Endothelial cell of umbilical vein (primary cell): ENCODE results near the gene POU3F1. TPM values are rescaled to one million over a fixed set of nuclear protein-coding genes. Genes with fewer than 3 reads are reported as not detected.

Experiments
- BruUV-seq: library from RNA; stranded (reverse); fragments of 400-500 nt; replicated peaks from 2 replicates; lab custom pipeline; 2021; lab: Mats Ljungman, UMichigan
- CTCF ChIA-PET: fragments of 300-600, 350-600 bp; sonication (Branson Sonifier 250); formaldehyde crosslinking; loops from one replicate; lab custom pipeline; 2021; ENCODE audit warnings: antibody characterized with exemption, inconsistent platforms; lab: Charles Lee
- POLR2A ChIA-PET: fragments of 300-600, 350-600 bp; sonication (Branson Sonifier 250); formaldehyde crosslinking; loops from one replicate; lab custom pipeline; 2021; ENCODE audit warnings: antibody characterized with exemption, inconsistent platforms; lab: Charles Lee
- DNase-seq: peaks from one replicate; pipeline ENCODE4 v3.0.0-alpha.2; 2011; ENCODE audit warnings: low read depth, low spot score
- FAIRE-seq: peaks from 2 replicates; lab custom pipeline; 2011; peaks lifted over from hg19 to GRCh38; lab: Jason Lieb, UNC
- H2AFZ ChIP-seq: 2 replicates; pipeline ENCODE4 v1.6.0; 2012; ENCODE audit warnings: low read depth, low read length, control low read depth, inconsistent platforms
- H3K27ac ChIP-seq: 2 replicates; pipeline ENCODE4 v1.5.1; 2011; ENCODE audit warnings: low read depth, mild to moderate bottlenecking, control low read depth, low read length, moderate library complexity; ENCODE audit not compliant: insufficient read depth
- H3K27me3 ChIP-seq, 2 experiments: 2 replicates each; pipeline versions ENCODE4 v1.6.0 to v1.6.1; 2011; ENCODE audit warnings: low read length in 2 of 2, mixed read lengths in 1 of 2; ENCODE audit not compliant: control insufficient read depth in 2 of 2, insufficient read depth in 2 of 2
- H3K36me3 ChIP-seq, 2 experiments: 2 replicates in 1 of 2; 3 replicates in 1 of 2; pipeline ENCODE4 v1.5.1; 2011; ENCODE audit warnings: low read length in 2 of 2, mild to moderate bottlenecking in 1 of 2, moderate library complexity in 1 of 2; ENCODE audit not compliant: control insufficient read depth in 2 of 2, insufficient read depth in 2 of 2; ENCODE audit errors: extremely low read depth in 1 of 2
- H3K4me1 ChIP-seq: 3 replicates; pipeline ENCODE4 v1.5.1; 2011; ENCODE audit warnings: mild to moderate bottlenecking, low read length; ENCODE audit not compliant: control insufficient read depth, insufficient read depth; ENCODE audit errors: extremely low read depth
- H3K4me2 ChIP-seq: 2 replicates; pipeline ENCODE4 v1.6.1; 2011; ENCODE audit warnings: low read length, control low read depth, mixed read lengths; ENCODE audit not compliant: insufficient read depth
- H3K4me3 ChIP-seq, 3 experiments: fragments of 200-600 bp in 1 of 3; sonication (generic), shearing (Covaris generic) in 1 of 3; replicated peaks in 1 of 3; 2 replicates each; pipeline ENCODE4 v1.5.1; 2011 to 2016; ENCODE audit warnings: control low read depth in 3 of 3, low read length in 3 of 3, mild to moderate bottlenecking in 2 of 3, inconsistent platforms in 1 of 3, low read depth in 1 of 3, moderate library complexity in 1 of 3; ENCODE audit not compliant: insufficient read depth in 1 of 3
- H3K79me2 ChIP-seq: 2 replicates; pipeline ENCODE4 v1.6.0; 2012; ENCODE audit warnings: low read length, inconsistent platforms; ENCODE audit not compliant: control insufficient read depth, insufficient read depth
- H3K9ac ChIP-seq: replicated peaks from 2 replicates; pipeline ENCODE3; 2011; ENCODE audit warnings: low read length, control low read depth; ENCODE audit not compliant: insufficient read depth; ENCODE audit errors: extremely low read depth
- H3K9me1 ChIP-seq: replicated peaks from 3 replicates; pipeline ENCODE4 v1.6.0; 2011; ENCODE audit warnings: mild to moderate bottlenecking, low read length; ENCODE audit not compliant: control insufficient read depth, insufficient read depth; ENCODE audit errors: extremely low read depth
- H3K9me3 ChIP-seq: replicated peaks from 2 replicates; pipeline ENCODE4 v1.5.1; 2012; ENCODE audit warnings: low read length, inconsistent platforms; ENCODE audit not compliant: control insufficient read depth, insufficient read depth
- H4K20me1 ChIP-seq: replicated peaks from 2 replicates; pipeline ENCODE3; 2011; ENCODE audit warnings: mild to moderate bottlenecking, low read length; ENCODE audit not compliant: control insufficient read depth, insufficient read depth; ENCODE audit errors: extremely low read depth
- CTCF ChIP-seq, 2 donors: IDR thresholded peaks; 1 replicate in 1 of 2; 2 replicates in 1 of 2; pipeline ENCODE4 v1.5.1; 2011; ENCODE audit warnings: low read length in 2 of 2, mild to moderate bottlenecking in 2 of 2, moderate library complexity in 2 of 2, control low read depth in 1 of 2, inconsistent platforms in 1 of 2, low read depth in 1 of 2; ENCODE audit not compliant: insufficient read depth in 1 of 2; ENCODE audit errors: extremely low read depth in 1 of 2
- EZH2 ChIP-seq: IDR thresholded peaks from 2 replicates; pipeline ENCODE4 v1.6.1; 2012; ENCODE audit warnings: borderline replicate concordance, low read depth, mild to moderate bottlenecking, moderate library complexity, low read length, inconsistent platforms; ENCODE audit not compliant: severe bottlenecking
- FOS ChIP-seq: IDR thresholded peaks from 2 replicates; pipeline ENCODE4 v1.6.1; 2011; ENCODE audit warnings: mild to moderate bottlenecking, low read length, moderate library complexity, borderline replicate concordance; ENCODE audit not compliant: insufficient read depth
- GATA2 ChIP-seq: IDR thresholded peaks from 2 replicates; pipeline ENCODE4 v1.7.0; 2011; ENCODE audit warnings: low read depth, mild to moderate bottlenecking, moderate library complexity, mixed read lengths, low read length; ENCODE audit not compliant: insufficient read length, insufficient read depth
- JUN ChIP-seq: IDR thresholded peaks from 2 replicates; pipeline ENCODE4 v1.6.1; 2011; ENCODE audit warnings: borderline replicate concordance, low read depth; ENCODE audit not compliant: insufficient read length, insufficient read depth
- MAX ChIP-seq: IDR thresholded peaks from 2 replicates; pipeline ENCODE4 v1.6.1; 2011; ENCODE audit not compliant: insufficient read depth, insufficient read length
- MYC ChIP-seq: IDR thresholded peaks from one replicate; pipeline ENCODE4 v1.6.1; 2011; ENCODE audit warnings: mild to moderate bottlenecking, low read depth, low read length
- POLR2A ChIP-seq: IDR thresholded peaks from 2 replicates; pipeline ENCODE4 v1.6.1; 2012; ENCODE audit warnings: low read depth, mild to moderate bottlenecking, control low read depth, low read length
- POLR2AphosphoS5 ChIP-seq: IDR thresholded peaks from 2 replicates; pipeline ENCODE4 v1.6.1; 2012; ENCODE audit warnings: low read depth, mild to moderate bottlenecking, control low read depth, low read length, moderate library complexity; ENCODE audit not compliant: insufficient read depth
- dilution Hi-C: fragments of 300-500 bp; cut with MboI; formaldehyde crosslinking; loops from one replicate; pipeline ENCODE4 v1.15.0; 2019; ENCODE audit warnings: low sequenced_read_pairs; ENCODE audit not compliant: extremely low pct_ligation_motif_present
- intact Hi-C: fragments of 100-400 bp; cut with micrococcal nuclease; formaldehyde crosslinking; loops from one replicate; pipeline ENCODE4 v1.10.0; 2022
- polyA plus RNA-seq, 4 experiments: library from polyadenylated mRNA; depleted of rRNA in 3 of 4; stranded (reverse) in 3 of 4; unstranded in 1 of 4; fragments of >200 nt; gene quantifications; 2 replicates each; pipeline versions ENCODE4 v1.2.1 to v1.2.3, GENCODE V29; 2011 to 2012; ENCODE audit warnings: missing spikeins in 1 of 4
- total RNA-seq: library from RNA; stranded (reverse); gene quantifications from 2 replicates; pipeline ENCODE4 v1.2.3, GENCODE V29; 2021

Gene POU3F1
- total and polyA plus RNA-seq, 2 donors (not counting 3 experiments of a cell fraction or from before 2014, with no cell fraction given): not detected

- H3K27ac ChIP-seq: no peak overlapping the region
- H3K4me3 ChIP-seq: no peak overlapping the region
- no peaks in the 10 kb centered on the region for H3K9me3 ChIP-seq
- H3K9me1 ChIP-seq: no peaks in the 10 kb centered on the region
- H4K20me1 ChIP-seq: no peaks in the 10 kb centered on the region
- no peak for TF ChIP-seq POLR2AphosphoS5
- no peak for TF ChIP-seq JUN
- TF ChIP-seq GATA2: no peak
- no peak for TF ChIP-seq MYC
- TF ChIP-seq CTCF (IDR thresholded peaks at IDR 0.05; ENCODE audit: extremely low read depth in 1 of 2, insufficient read depth in 1 of 2, low read depth in 1 of 2, low read length in 2 of 2): no peak
- TF ChIP-seq FOS: no peak
- TF ChIP-seq POLR2A: no peak
- TF ChIP-seq MAX: no peak
- no peak for TF ChIP-seq EZH2
- no peak overlapping the region for H3K9ac ChIP-seq
- no peaks in the 10 kb centered on the region for H3K4me1 ChIP-seq
- dilution Hi-C loops (no loop called here), intact Hi-C loops (no loop called here)
- no peaks in the 10 kb centered on the region for H3K79me2 ChIP-seq
- CTCF ChIA-PET: interaction anchor here (0.8 kb wide), 1 partner anchor 27 kb away, joined by 3 read pairs; no protein-coding TSS in a partner anchor
- POLR2A ChIA-PET: no interaction called here
- H3K4me2 ChIP-seq: no peak overlapping the region
- DNase-seq: no peak
- no peak overlapping the region for H2AFZ ChIP-seq
- H3K27me3 ChIP-seq: peaks cover 0 to 1% of the 10 kb centered on the region in 2 experiments
- BruUV-seq: no TSS peak
- FAIRE-seq: no peak
- H3K36me3 ChIP-seq: no peaks in the 10 kb centered on the region
Observed at GRCh38 chr1:38055398-38055797, 8.8 kb upstream of the POU3F1 start.
